SU-DHL-6 (cell line): ENCODE data around the gene KIAA1958.

Source experiments
- CTCF ChIP-seq: fragments of 200-600 bp; sonication (generic); IDR thresholded peaks from one replicate; pipeline ENCODE4 v1.5.1; 2017; ENCODE audit warnings: antibody characterized with exemption, mild to moderate bottlenecking, low read length, moderate library complexity; ENCODE audit not compliant: insufficient read depth, poor library complexity, severe bottlenecking
- EZH2phosphoT487 ChIP-seq: fragments of 200-600 bp; sonication (generic), shearing (Covaris generic); conservative IDR thresholded peaks from 2 replicates; pipeline ENCODE4 v1.6.1; 2018; ENCODE audit warnings: mild to moderate bottlenecking, antibody characterized with exemption, low read length, moderate library complexity, mixed read lengths

GRCh38 chr9:112506571-112506970 lies 19.9 kb downstream of the KIAA1958 start:
- TF ChIP-seq CTCF: no peak
- no peak for TF ChIP-seq EZH2phosphoT487
